ENCODE data around the gene LDHB.
"Not testable (repeated sequence)": the region's sequence is repeated elsewhere in the genome, so short reads cannot be mapped to it uniquely, and the experiment has no call there.

Gene LDHB

GRCh38 chr12:21657326-21658077 is at the start of gene LDHB:
Gene LDHB, minus strand, starts transcription at chr12:21657842. Its CDS starts 3,171 bp downstream, at chr12:21654671.
- peak; percentile 88 to 95 for DNase-seq

GRCh38 chr12:21704847-21705246 is 47.2 kb upstream of the LDHB start:
- DNase-seq, result no peak

GRCh38 chr12:21699851-21700250 is 42.2 kb upstream of the LDHB start:
- no peak for DNase-seq

- DNase-seq, result no peak
Observed at GRCh38 chr12:21697904-21698630, 40.4 kb upstream of the LDHB start.

- DNase-seq, result no peak
Observed at GRCh38 chr12:21696625-21697024, 39.0 kb upstream of the LDHB start.

- no peak for DNase-seq
Observed at GRCh38 chr12:21695986-21696385, 38.3 kb upstream of the LDHB start.

- DNase-seq, result no peak
Observed at GRCh38 chr12:21694660-21695059, 37.0 kb upstream of the LDHB start.

GRCh38 chr12:21691515-21691914 is 33.9 kb upstream of the LDHB start:
- no peak for DNase-seq

GRCh38 chr12:21690704-21691368 is 33.2 kb upstream of the LDHB start:
- no peak for DNase-seq

GRCh38 chr12:21683115-21683514 is 25.5 kb upstream of the LDHB start:
- DNase-seq, result no peak

GRCh38 chr12:21678959-21679358 is 21.3 kb upstream of the LDHB start:
- no peak for DNase-seq

GRCh38 chr12:21677622-21678277 is 20.1 kb upstream of the LDHB start:
- no peak for DNase-seq

- no peak for DNase-seq
Observed at GRCh38 chr12:21677204-21677603, 19.6 kb upstream of the LDHB start.

- no peak for DNase-seq
Observed at GRCh38 chr12:21676776-21677175, 19.1 kb upstream of the LDHB start.

GRCh38 chr12:21675641-21676040 is 18.0 kb upstream of the LDHB start:
- DNase-seq, result no peak

GRCh38 chr12:21675096-21675495 is 17.5 kb upstream of the LDHB start:
- DNase-seq, result no peak

GRCh38 chr12:21673830-21674552 is 16.3 kb upstream of the LDHB start:
- not testable (repeated sequence) for DNase-seq

- no peak for DNase-seq
Observed at GRCh38 chr12:21672146-21672545, 14.5 kb upstream of the LDHB start.

GRCh38 chr12:21666722-21667121 is 9.1 kb upstream of the LDHB start:
- DNase-seq, result no peak

GRCh38 chr12:21665816-21666215 is 8.2 kb upstream of the LDHB start:
- no peak for DNase-seq

GRCh38 chr12:21662122-21662792 is 4.6 kb upstream of the LDHB start:
- DNase-seq, result no peak

Measured in stimulated activated CD4-positive, alpha-beta T cell treated with anti-CD3 and anti-CD28 coated beads, Interleukin-4, amount 100 ng/mL, for 4 hours (primary cell).